NCI-H1105 (cell line): ENCODE measurements around the gene GJB5.
"Not testable (repeated sequence)": the region's sequence is repeated elsewhere in the genome, so short reads cannot be mapped to it uniquely, and the experiment has no call there.

Source experiments
- DNase-seq: peaks from one replicate; lab custom pipeline; 2025; lab: John Stamatoyannopoulos, UW

The GJB5 gene

DNA sequence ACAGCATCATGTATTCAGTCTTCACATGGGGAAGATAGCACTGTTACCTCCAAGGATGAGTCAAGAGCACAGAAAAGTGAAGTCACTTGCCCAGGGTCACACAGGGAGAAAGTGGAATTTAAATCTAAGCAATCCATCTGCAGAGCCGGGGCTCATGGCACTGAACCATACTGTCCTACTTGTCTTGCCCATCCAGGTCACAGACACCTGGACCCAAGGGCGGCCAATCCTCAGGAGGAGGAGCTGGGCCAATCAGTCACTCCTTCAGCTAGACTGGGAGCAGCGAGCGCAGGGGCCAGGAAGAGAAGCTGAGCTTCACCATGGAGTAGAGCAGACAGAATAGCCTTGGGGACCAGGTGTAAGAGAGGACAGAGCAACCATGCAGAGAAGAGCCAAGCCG is 9.2 kb upstream of the GJB5 start:
- no peak for DNase-seq

DNA sequence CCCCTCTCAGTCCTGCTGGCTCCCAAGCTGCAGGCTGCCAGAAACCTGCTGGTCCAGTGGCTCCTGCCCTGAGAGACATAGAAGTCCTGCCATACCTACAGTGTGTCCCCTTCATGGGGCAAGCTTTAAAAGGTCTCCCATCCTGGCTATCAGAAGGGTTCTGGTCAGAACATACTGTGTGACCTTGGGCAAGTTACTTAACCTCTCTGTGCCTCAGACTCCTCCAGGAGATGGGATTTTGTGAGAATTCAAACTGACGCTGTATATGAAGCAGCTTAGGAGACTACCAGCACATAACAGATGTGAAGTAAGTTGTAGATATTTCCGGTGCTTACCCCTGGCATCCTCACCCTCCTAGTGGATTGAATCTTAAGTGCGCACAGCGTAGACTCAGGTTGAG is 8.7 kb upstream of the GJB5 start:
- no peak for DNase-seq

DNA sequence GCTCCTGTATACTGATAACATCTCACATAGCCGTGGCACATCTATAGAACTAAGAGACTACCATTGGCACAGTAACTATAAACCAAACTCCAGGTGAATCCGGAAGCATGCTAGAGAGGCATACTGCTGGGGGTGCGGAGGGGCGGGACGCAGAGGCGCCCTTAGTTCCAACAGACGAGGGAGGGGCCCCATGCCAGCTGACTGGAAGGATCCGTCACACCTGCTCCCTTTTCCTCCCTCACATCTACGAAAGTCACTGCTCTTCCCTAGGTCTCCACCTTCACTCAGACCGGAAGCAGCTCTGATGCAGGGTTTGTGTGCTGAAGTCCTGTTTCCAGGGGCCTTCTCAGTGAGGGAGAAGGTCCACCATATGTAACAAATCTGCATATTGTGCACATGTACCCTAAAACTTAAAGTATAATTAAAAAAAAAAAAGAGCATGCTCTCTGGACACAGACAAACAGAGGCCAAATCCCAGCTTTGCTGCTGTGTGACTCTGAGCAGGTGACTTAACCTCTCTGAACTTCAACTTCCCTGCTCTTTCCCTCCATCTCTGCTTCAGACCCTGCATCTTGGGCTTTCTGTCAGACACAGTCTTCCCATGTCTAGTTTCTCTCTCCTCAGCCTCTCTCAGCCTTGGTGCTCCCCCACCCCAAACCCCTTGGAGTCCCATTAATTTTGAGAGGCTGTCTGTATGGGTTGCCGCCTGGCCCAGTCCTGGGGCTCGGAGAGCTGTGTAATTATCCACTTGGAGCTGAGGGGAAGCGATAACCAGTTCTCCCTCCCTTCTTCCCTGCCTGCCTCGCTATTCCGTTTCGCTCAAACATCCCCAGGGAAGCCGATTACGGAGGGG is 7.8 kb upstream of the GJB5 start:
- no peak for DNase-seq

DNA sequence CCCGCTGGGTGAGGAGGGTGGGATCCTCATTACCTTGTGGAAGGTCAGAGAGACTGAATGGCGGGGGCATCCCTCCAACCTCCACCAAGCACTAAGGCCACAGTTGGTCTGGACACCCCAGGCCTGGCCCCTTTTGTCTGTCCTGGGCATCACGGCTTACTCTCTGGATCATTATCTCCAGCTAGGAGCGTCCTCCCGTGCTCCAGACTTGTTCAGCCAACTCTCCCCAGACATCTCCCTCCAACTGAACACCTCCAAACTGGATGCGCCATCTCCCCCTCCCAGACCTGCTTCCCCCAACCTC is 7.3 kb upstream of the GJB5 start:
- no peak for DNase-seq

DNA sequence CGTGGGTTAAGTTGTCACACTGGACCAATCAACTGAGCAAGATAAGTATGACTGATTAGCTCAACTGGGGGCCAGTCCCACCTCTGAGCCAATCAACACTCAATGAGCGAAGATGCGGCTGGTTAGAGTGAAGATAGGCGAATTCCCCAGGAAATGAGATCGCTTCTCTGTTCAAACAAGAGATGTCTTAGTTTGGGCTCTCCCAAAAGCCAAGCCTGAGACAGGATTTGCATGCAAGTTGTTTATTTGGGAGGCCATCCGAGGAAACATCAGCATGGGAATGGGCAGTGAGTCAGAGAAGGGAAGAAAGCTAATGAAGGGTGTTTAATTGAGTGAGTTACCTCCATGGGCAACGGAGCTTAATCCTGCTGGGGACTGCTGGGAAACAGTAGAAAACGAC is 4.9 kb upstream of the GJB5 start:
- no peak for DNase-seq

DNA sequence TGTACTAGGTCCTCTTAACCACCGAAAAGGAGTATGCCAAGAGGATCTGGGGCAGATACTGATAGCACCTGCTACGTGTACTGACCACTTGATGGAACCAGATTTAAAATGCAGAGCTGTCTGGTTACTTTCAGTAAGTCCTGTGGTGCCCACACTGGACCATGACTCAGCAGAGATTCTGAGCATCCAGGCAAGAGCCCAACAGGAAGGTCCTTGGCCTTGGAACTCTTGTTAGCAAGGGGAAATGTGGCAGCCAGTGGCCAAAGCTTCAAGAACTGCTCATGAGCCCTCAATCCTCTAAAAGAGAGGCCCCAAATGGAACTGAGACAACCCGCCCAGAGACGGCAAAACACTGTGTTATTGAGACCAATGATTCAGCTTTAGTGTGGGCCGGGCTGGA is 4.2 kb upstream of the GJB5 start:
- DNase-seq = no peak

DNA sequence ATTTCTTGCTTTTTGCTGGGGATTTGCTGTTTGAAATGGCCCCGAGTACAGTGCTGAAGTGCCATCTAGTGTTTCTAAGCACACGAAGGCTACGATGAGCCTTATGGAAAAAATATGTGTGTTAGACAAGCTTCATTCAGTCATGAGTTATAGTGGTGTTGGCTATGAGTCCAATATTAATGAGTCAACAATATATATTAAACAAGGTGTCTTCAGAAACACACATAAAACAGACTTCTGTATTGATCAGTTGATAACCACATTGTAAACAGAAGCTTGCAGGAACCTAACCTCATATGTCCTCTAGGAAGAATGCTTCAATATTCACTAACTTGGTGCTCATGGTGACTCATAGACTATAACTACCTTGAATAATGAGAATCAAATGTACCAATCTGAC is 1.7 kb upstream of the GJB5 start:
- DNase-seq = no peak

DNA sequence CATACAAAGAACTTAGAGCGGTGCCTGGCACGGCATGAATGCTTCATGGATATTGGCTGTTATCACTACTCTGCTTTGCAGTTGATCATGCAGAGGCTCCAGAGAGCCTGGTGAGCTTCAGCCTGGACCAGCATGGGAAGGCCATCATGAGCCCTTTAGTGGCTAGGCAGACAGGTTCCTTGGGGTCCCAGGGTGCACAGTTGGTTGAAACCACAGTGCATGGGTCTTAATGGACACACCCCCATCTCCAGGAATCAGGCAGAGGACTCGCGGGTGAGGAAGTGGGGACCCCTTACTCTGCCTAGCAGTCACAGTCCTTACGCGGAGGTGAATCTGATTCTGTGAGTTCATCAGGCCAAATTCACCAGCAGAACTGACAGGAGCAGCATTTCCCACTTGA is 1.1 kb downstream of the GJB5 start:
- no peak for DNase-seq

DNA sequence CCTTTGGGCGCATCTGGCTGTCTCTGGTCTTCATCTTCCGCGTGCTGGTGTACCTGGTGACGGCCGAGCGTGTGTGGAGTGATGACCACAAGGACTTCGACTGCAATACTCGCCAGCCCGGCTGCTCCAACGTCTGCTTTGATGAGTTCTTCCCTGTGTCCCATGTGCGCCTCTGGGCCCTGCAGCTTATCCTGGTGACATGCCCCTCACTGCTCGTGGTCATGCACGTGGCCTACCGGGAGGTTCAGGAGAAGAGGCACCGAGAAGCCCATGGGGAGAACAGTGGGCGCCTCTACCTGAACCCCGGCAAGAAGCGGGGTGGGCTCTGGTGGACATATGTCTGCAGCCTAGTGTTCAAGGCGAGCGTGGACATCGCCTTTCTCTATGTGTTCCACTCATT is 2.5 kb downstream of the GJB5 start:
- no peak for DNase-seq

DNA sequence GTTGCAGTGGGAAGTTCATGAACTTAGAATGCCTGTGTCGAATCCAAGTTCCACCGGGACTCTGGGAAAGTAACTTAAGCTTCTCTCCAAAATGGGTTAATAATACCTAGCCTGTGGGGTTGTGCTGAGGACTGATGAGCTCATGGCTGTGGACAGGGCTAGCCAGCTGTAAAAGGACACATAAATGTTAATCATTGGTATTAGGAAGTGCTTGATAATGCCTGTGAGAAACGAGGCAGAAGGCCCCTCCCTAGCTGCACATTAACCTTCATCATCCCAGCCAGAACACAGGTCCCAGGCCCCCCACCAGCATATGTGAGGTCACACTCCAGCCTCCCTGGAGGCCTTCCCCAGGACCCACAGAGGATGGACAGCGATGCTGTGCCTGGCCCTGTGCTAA is 3.9 kb downstream of the GJB5 start:
- no peak for DNase-seq

DNA sequence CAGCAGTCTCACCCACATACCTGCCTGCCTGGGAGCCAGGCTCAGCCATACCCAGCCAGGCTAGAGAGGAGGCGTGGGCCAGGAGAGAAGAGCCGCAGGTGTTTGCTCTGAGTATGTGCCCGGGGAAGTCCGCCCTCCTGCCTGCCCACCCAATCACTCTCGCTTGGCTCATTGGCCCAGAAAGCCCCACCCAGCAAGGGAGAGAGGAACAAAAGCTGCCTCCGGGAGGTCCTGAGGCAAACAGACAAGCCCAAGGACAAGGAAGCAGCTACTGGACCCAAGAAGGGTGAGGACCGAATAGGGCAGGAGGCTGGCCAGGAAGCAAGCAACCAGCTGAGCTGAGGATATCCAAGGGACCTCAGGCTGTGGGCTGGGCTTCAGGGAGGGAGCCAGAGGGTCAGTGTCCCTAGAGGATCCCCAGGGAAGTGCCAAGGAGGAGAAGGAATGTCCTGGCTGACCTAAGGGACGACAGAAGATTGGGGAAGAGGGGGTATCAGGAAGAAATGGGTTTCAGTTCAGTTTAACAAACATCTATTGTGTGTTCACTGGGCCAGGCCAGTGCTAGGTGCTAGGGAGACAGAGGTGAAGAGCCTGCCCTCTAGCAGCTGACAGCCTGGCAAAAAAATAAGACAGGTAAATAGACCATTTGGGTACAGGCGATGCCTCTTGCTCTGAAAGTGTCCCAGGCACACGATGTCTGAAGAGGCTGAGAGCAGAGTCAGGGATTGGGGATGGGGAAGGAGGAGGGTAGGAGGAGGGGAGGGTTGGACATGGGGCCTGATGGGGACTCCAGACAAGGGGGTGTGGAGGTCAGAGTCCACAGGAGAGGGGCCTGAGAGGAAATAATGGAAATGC is 4.9 kb downstream of the GJB5 start, which contains the start of gene GJB4:
GJB4 (plus strand) TSS at position 238 of the 855 bp plus-strand sequence. CDS start 1,515 bp downstream, outside the sequence.
- DNase-seq = no peak

DNA sequence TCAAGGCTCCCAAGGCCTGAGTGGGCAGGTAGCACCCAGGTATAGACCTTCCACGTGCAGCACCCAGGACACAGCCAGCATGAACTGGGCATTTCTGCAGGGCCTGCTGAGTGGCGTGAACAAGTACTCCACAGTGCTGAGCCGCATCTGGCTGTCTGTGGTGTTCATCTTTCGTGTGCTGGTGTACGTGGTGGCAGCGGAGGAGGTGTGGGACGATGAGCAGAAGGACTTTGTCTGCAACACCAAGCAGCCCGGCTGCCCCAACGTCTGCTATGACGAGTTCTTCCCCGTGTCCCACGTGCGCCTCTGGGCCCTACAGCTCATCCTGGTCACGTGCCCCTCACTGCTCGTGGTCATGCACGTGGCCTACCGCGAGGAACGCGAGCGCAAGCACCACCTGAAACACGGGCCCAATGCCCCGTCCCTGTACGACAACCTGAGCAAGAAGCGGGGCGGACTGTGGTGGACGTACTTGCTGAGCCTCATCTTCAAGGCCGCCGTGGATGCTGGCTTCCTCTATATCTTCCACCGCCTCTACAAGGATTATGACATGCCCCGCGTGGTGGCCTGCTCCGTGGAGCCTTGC is 6.4 kb downstream of the GJB5 start:
- no peak for DNase-seq

DNA sequence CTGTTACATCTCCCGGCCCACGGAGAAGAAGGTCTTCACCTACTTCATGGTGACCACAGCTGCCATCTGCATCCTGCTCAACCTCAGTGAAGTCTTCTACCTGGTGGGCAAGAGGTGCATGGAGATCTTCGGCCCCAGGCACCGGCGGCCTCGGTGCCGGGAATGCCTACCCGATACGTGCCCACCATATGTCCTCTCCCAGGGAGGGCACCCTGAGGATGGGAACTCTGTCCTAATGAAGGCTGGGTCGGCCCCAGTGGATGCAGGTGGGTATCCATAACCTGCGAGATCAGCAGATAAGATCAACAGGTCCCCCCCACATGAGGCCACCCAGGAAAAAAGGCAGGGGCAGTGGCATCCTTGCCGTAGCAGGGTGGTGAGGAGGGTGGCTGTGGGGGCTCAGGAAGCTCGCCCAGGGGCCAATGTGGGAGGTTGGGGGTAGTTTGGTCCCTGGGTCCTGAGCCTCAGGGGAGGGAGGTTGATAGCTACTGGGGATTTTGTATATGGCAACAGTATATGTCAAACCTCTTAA is 7.0 kb downstream of the GJB5 start:
- DNase-seq = no peak

DNA sequence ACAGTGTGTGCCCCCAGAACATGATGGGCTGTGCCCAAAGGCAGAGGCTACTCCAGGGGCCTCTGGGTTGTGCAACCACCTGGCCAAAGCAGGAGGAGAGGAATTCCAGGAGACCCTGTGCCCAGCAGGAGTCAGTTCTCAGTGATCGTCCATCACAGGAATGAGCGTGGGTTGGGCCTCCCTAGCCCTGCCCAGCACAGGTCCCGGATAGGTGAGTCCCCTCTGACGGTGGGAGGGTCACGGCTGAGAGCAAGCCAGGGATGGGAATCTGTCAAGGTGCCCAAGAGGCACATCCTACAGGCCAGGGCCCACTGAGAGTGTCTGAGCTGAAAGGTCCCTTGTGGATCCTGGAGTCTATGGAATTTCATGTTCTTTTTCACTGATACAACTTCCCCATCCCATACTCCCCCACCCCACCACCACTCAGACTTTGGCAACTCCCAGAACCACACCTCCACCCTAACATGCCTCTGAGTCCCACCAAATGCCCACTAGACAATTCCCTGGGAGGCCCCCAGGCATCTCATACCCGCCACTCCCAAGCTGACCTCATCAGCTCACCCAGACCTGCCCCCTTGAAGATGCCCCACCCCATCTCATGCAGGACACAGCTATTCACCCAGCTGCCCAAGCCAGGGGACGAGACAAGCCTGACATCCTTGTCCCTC is 7.8 kb downstream of the GJB5 start:
- DNase-seq = no peak

DNA sequence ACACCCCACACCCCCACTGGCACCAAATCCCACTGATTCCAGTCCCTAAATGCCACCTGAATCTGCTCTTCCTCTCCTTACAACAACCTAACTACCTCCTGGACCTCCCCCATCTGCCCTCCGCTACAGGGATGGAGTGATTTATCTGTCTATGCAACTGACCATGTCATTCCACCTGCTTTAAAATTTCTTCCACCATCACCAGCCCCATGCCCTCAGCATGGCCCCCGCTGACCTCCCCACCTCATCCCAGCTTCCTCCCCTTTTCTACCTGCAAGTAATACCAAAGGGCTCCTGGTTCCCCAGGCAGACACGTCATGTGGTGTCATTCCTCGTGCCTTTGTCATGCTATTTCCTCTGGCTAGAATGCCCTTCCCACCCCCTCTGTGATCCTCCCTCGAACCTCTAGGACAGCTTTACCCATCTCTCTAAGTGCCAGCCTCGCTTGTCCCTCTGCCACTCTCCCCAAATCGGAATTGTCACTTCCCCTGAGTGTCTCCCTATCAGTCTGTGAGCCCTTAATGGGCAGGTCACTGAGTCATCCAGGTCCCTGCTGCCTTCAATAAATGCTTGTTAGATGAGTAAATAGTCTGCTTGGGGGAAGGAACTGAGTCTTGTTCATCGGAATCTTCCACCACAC is 8.4 kb downstream of the GJB5 start:
- DNase-seq = no peak

DNA sequence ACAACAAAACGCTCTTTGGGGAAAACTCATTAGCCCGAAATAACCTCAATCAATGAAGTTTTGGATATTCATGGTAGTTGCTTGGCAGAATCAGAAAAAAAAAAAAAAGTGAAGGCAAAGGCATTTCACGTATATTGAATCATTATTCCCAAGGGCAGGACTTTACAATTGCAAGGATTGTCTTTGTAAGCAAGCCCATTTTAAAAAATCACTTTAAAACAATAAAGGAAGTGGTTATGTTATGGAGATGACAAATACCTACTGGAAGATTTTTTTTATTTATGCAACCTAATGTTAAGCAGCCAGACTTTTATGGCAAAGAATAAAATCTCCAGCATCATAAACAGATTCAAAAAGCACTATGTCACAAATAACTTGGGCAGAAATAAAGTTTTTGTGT is 14.0 kb downstream of the GJB5 start:
- no peak for DNase-seq

DNA sequence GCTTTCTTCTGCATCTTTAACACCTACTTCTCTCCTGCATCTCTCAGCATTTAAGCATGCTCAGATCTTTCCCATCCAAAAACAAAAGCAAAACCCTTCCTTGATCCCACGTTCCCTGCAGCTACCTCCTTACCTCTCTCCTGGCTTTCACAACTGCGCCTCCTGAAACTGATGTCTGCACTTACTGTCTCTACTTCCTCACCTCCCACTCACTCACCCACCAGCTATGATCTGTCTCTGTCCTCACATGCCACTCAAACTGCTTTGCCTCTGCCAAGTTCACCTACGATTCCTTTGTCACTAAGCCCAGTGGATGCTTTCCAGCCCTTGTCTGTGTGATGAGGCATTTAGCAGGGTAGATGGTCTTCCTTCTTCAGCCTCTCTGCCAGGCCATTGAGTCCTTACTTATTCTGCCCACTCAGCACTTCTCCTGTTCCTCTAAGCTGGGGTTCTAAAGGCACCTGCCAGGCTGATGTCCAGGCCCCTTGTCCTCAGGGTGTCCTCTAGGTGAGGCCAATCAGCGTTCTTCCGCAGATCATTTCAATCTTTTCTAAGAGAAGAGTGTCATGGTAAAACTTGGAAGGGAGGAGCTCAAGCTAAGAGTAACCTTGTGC is 16.2 kb downstream of the GJB5 start:
- no peak for DNase-seq

DNA sequence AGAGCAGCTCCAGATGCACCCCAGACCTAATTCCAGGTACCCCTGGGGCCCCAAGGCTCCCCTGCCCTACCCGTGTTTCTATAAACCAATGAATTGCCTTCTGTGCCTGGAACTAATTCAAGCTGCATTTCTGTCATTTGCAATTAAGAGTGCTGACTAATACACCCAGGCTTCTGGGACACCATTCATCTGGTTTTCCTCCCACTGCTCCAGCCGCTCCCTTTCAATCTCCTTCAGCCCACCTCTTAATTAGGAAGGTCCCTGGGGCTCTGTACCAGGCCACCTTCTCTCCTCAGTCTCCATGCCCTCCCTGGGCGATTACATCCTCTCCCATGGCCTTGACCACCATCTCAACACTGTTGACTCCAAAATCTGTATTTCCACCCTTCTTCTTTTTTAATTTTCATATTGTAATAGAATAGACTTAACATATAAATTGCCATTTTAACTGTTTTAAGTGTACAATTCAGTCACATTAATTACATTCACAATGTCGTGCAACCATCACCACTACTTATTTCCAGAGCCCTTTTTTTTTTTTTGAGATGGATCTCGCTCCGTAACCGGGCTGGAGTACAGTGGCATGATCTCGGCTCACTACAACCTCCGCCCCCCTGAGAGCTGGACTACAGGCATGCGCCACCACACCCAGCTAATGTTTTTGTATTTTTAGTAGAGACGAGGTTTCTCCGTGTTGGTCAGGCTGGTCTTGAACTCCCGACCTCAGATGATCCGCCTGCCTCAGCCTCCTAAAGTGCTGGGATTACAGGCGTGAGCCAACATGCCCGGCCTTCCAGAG is 16.9 kb downstream of the GJB5 start:
- DNase-seq = no peak

DNA sequence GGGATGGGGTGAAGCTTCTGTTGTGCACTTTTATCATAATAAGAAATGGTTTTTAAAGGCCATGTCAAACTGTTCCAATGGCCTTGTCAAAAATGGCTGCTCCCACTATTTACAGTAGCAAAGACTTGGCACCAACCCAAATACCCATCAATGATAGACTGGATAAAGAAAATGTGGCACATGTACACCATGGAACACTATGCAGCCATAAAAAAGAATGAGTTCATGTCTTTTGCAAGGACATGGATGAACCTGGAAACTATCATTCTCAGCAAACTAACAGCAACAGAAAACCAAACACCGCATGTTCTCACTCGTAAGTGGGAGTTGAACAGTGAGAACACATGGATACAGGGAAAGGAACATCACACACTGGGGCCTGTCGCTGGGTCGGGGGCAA is 18.3 kb downstream of the GJB5 start:
- not testable (repeated sequence) for DNase-seq

DNA sequence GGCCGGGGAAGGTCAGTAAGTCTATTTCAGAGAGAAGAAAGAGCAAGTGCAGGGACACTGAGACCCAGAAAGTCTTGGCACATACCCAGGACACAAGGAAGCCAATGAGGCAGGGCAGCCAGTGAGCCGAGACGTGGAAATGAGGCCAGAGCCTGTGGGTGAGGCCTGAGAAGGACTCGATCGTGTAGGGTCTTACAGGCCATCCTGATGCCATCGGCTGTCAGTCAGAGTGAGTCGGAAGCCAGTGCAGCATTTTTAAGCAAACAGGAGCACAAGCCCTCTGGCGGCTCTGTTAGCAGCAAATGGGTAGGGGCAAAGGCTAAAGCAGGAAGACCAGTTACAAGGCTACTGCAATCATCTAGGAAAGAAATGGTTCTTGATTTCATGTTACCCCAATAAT is 20.1 kb downstream of the GJB5 start:
- no peak for DNase-seq
